AG04450 (cell line): ENCODE measurements around the gene LRRN4CL. TPM values are rescaled to one million over a fixed set of nuclear protein-coding genes. Genes with fewer than 3 reads are reported as not detected.
A peak's percentile ranks its signal among the peaks of the same experiment; 100 is the strongest.
"Not testable (repeated sequence)": the region's sequence is repeated elsewhere in the genome, so short reads cannot be mapped to it uniquely, and the experiment has no call there.

Experiments used
- CTCF ChIA-PET: fragments of 300-600, 350-600 bp; formaldehyde crosslinking; extraction: SDS; loops from one replicate; lab custom pipeline; 2022; ENCODE audit warnings: antibody characterized with exemption, inconsistent platforms; lab: Charles Lee
- POLR2A ChIA-PET: fragments of 350-600 bp; formaldehyde crosslinking; extraction: SDS; loops from one replicate; lab custom pipeline; 2021; ENCODE audit warnings: antibody characterized with exemption, inconsistent platforms; lab: Yijun Ruan, JAX
- DNase-seq: peaks from one replicate; pipeline ENCODE4 v3.0.0-alpha.2; 2011; ENCODE audit warnings: low read depth, low spot score
- H3K27ac ChIP-seq: one replicate; pipeline ENCODE4 v1.5.1; 2012; ENCODE audit warnings: low read depth, low read length, control low read depth
- H3K27me3 ChIP-seq: one replicate; pipeline ENCODE4 v1.6.0; 2012; ENCODE audit warnings: low read length; ENCODE audit not compliant: control insufficient read depth, insufficient read depth
- H3K4me3 ChIP-seq: 2 replicates; pipeline ENCODE4 v1.5.1; 2011; ENCODE audit warnings: mild to moderate bottlenecking, low read depth, low read length, control low read depth
- H3K9me3 ChIP-seq: 2 replicates; pipeline ENCODE4 v1.5.1; 2012; ENCODE audit warnings: low read length; ENCODE audit not compliant: control insufficient read depth, insufficient read depth
- polyA plus RNA-seq: library from polyadenylated mRNA; depleted of rRNA; stranded (reverse); fragments of >200 nt; gene quantifications from 2 replicates; pipeline ENCODE4 v1.2.3, GENCODE V29; 2011
- TF ChIP-seq, protein P1 (sequence below): IDR thresholded peaks from 2 replicates; pipeline ENCODE4 v1.5.1; 2011; ENCODE audit warnings: low read depth, low read length, control low read depth, inconsistent platforms

The LRRN4CL gene
- polyA plus RNA-seq, 1 experiment: 4.1 TPM

- TF ChIP-seq, protein P1, sequence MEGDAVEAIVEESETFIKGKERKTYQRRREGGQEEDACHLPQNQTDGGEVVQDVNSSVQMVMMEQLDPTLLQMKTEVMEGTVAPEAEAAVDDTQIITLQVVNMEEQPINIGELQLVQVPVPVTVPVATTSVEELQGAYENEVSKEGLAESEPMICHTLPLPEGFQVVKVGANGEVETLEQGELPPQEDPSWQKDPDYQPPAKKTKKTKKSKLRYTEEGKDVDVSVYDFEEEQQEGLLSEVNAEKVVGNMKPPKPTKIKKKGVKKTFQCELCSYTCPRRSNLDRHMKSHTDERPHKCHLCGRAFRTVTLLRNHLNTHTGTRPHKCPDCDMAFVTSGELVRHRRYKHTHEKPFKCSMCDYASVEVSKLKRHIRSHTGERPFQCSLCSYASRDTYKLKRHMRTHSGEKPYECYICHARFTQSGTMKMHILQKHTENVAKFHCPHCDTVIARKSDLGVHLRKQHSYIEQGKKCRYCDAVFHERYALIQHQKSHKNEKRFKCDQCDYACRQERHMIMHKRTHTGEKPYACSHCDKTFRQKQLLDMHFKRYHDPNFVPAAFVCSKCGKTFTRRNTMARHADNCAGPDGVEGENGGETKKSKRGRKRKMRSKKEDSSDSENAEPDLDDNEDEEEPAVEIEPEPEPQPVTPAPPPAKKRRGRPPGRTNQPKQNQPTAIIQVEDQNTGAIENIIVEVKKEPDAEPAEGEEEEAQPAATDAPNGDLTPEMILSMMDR: no peak
- H3K27ac ChIP-seq: peak overlapping the region; percentile 40
- no peak for DNase-seq
- H3K9me3 ChIP-seq: no peaks in the 10 kb centered on the region
- POLR2A ChIA-PET: interaction anchor here (0.6 to 10.2 kb wide), 15 partner anchors 8 to 257 kb away, joined by 3 to 150 read pairs (median 4); partner anchors contain the start of genes B3GAT3, C11orf98, CSKMT and EEF1G
- peak overlapping the region; percentile 82 for H3K4me3 ChIP-seq
- H3K27me3 ChIP-seq: no peaks in the 10 kb centered on the region
- CTCF ChIA-PET: no interaction called here
These were observed 36.9 kb downstream of the LRRN4CL start for GRCh38 chr11:62652161-62653006.

DNA sequence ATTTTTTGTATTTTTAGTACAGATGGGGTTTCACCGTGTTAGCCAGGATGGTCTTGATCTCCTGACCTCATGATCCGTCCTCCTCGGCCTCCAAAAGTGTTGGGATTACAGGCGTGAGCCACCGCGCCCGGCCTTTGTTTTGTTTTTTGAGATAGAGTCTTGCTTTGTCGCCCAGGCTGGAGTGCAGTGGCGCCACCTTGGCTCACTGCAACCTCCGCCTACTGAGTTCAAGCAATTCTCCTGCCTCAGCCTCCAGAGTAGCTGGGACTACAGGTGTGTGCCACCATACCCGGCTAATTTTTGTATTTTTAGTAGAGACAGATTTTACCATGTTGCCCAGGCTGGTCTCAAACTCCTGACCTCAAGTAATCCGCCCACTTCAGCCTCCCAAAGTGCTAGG is 39.0 kb downstream of the LRRN4CL start:
- ChIA-PET CTCF (interaction anchor here (0.6 kb wide), 1 partner anchor 30 kb away, joined by 3 read pairs; no protein-coding TSS in a partner anchor), POLR2A (interaction anchor here (0.6 to 10.2 kb wide), 2 partner anchors 15 to 86 kb away, joined by 6 to 150 read pairs; partner anchors contain the start of genes C11orf98 and CSKMT)
- not testable (repeated sequence) for H3K27ac ChIP-seq, H3K4me3 ChIP-seq, DNase-seq, H3K27me3 ChIP-seq, H3K9me3 ChIP-seq

DNA sequence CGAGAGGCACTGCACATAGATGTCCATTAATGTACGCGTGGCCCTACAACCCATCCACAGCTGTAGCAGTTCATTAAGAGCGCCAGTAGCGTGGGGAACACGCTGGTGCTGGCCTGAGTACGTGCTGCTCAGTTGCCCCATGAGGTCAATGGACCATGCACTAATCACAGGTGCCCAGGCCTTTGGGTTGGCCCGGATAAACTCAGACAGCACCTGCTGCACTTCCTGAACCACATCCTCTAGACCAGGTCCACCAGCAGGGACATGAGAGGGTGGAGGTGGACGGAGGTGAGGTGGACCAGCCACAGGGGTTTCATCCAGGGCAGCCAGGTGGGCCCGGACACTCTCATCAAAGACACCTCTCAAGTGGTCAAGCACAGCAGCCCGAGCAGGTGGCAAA is 39.8 kb downstream of the LRRN4CL start:
- CTCF ChIA-PET: interaction anchor here (0.6 kb wide), 1 partner anchor 343 kb away, joined by 3 read pairs; no protein-coding TSS in a partner anchor

GRCh38 chr11:62648967-62649364 is 40.4 kb downstream of the LRRN4CL start:
- Histone ChIP-seq H3K27me3 (no peaks in the 10 kb centered on the region), H3K4me3 (no peak overlapping the region), H3K27ac (no peak overlapping the region), H3K9me3 (peaks cover 6% of the 10 kb centered on the region; the same call in 1 of the 2 replicates)
- DNase-seq: no peak
- TF ChIP-seq, protein P1: no peak
- POLR2A ChIA-PET: interaction anchor here (0.5 to 10.2 kb wide), 3 partner anchors 17 to 120 kb away, joined by 3 to 150 read pairs (median 5); partner anchors contain the start of genes C11orf98, CSKMT and TUT1
- CTCF ChIA-PET: interaction anchor here (0.6 kb wide), 1 partner anchor 342 kb away, joined by 3 read pairs; no protein-coding TSS in a partner anchor

More for the DNA sequence above, 39.8 kb downstream of the LRRN4CL start:
- Histone ChIP-seq H3K27ac (no peak overlapping the region), H3K27me3 (no peaks in the 10 kb centered on the region), H3K4me3 (no peak overlapping the region), H3K9me3 (peaks cover 6% of the 10 kb centered on the region; the same call in 1 of the 2 replicates)
- no peak for DNase-seq
- TF ChIP-seq, protein P1: no peak
- POLR2A ChIA-PET: interaction anchor here (10.2 kb wide), 1 partner anchor 16 kb away, joined by 150 read pairs; the partner anchor contains the start of genes C11orf98 and CSKMT

- CTCF ChIA-PET: no interaction called here
- TF ChIP-seq, protein P1: no peak
These were observed 41.0 kb downstream of the LRRN4CL start for GRCh38 chr11:62648185-62648966.

More at GRCh38 chr11:62648185-62648966, 41.0 kb downstream of the LRRN4CL start:
- DNase-seq: no peak
- H3K9me3 ChIP-seq: peaks cover 6% of the 10 kb centered on the region; the same call in 1 of the 2 replicates
- no peak overlapping the region for H3K4me3 ChIP-seq
- POLR2A ChIA-PET: interaction anchor here (0.5 to 10.2 kb wide), 3 partner anchors 17 to 121 kb away, joined by 3 to 150 read pairs (median 5); partner anchors contain the start of genes C11orf98, CSKMT and TUT1
- H3K27ac ChIP-seq: no peak overlapping the region
- no peaks in the 10 kb centered on the region for H3K27me3 ChIP-seq
